A549 treated with DMSO at 1 μM for 4 hours (cell line): ENCODE measurements around the gene GRAP2. TPM values are rescaled to one million over a fixed set of nuclear protein-coding genes. Genes with fewer than 3 reads are reported as not detected.

Source experiments
- total RNA-seq: library from RNA; stranded (reverse); fragments of 200-300 nt; extraction: Qiagen RNA extraction; gene quantifications from 5 replicates; pipeline ENCODE4 v1.2.3, GENCODE V29; 2022; ENCODE audit warnings: low read depth

The GRAP2 gene
- total RNA-seq: not detected in 5 replicates

DNA sequence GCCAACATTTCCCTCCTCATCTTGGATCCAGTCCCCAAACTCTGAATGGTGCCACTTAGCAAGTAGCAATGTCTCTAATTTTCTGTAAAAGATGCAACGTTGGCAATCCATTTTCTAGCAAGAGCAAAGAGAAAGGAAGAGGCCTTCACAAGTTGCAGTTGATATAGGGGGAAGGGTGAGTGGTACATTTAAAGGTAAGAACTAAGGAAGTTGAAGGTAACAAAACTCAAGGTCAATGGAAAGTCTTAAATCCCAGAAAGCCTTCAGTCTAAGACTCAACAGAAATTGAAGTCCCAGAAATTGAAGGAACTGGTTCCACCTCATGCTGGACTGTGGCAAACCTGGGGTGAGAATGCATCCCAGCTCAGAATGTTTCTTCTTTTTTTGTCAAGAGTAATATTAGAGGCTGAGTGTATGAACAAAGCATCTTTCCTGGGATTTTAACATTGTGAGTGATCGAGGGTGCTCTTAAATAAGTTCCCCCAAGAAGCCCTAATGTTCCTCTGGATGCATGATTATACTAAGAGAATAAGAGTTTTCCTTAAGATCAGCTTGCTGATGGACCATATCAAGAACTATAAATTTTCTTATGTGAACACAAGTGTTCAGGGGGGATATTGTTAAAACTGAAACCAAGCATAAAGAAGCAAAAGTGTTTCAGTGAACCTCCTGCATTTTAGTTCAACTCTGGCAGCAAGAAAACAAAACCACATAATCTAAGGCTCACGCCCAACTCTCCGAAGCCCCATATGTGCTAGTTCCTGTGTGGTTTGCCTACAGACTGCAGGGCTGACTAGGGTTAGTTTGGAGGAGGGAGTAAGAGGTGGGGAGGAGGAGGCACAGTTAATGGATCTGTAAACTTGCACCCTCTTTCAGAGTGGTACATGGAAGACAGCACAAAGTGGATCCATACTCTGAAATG lies at the start of gene GRAP2:
Gene GRAP2, plus strand, starts transcription at position 779 of the 922 bp plus-strand sequence. CDS start 46,023 bp downstream, outside the sequence.

GRCh38 chr22:39893526-39893925 lies 7.4 kb upstream of the GRAP2 start, which contains the start of gene ENTHD1:
TSS of gene ENTHD1 (minus strand) at chr22:39893760. CDS start at chr22:39887748, 6,012 bp downstream.

GRCh38 chr22:39959640-39960447 lies 59.0 kb downstream of the GRAP2 start, which contains the start of gene TMA7B:
TSS of gene TMA7B (plus strand) at chr22:39960397. CDS start at chr22:39964375, 3,978 bp downstream.

DNA sequence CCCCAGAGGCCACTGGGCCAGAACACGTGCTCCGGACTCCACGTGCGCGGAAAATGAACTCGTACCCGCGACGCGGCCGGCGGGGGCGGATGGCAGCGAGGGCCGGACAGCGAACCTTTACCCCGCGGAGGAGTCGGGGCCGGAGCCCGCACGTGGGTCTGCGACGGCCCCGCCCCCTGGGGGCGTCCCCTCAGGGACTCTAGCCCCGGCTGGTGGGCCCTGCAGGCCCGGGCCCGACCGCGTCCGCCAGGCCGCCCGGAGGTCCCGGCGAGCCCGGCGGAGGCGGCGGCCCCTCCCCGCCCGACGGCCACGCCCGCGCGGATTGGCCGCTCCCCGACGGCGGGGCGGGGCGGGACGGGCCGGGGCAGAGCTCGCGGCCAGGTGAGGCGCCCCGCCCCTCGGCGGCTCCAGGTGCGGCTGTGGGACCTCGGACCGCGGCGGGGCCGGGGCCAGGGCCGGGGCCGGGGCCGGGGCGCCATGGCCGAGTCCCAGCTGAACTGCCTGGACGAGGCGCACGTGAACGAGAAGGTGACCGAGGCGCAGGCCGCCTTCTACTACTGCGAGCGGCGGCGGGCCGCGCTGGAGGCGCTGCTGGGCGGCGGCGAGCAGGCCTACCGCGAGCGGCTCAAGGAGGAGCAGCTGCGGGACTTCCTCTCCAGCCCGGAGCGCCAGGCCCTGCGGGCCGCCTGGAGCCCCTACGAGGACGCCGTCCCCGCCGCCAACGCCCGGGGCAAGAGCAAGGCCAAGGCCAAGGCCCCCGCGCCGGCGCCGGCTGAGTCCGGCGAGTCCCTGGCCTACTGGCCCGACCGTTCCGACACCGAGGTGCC lies 93.9 kb downstream of the GRAP2 start, which contains the start of gene FAM83F:
Gene FAM83F, plus strand, starts transcription at position 389 of the 827 bp plus-strand sequence. Its CDS starts 89 bp downstream, at position 478.

Other genes starting within 250 kb of the GRAP2 start
- not detected in 5 replicates for gene ENTHD1, start 7.3 kb upstream of the GRAP2 start, total RNA-seq
- gene TMA7B, start 59.3 kb downstream of the GRAP2 start, total RNA-seq: not detected in 5 replicates
- not detected in 5 replicates for gene FAM83F, start 93.9 kb downstream of the GRAP2 start, total RNA-seq